DND-41 (cell line): ENCODE measurements around the gene PHF3.
A peak's percentile ranks its signal among the peaks of the same experiment; 100 is the strongest.

Source experiments
- CTCF ChIP-seq: IDR thresholded peaks from 2 replicates; pipeline ENCODE4 v1.5.1; 2012; ENCODE audit warnings: borderline replicate concordance, low read length, moderate library complexity, mild to moderate bottlenecking; ENCODE audit not compliant: poor library complexity, severe bottlenecking; ENCODE audit errors: extremely low read depth
- EZH2 ChIP-seq: IDR thresholded peaks from 3 replicates; pipeline ENCODE4 v1.6.1; 2012; ENCODE audit warnings: borderline replicate concordance, low read depth, mild to moderate bottlenecking, moderate library complexity, low read length, inconsistent platforms; ENCODE audit not compliant: severe bottlenecking

- peak; percentile 38 for TF ChIP-seq CTCF
- TF ChIP-seq EZH2 = no peak
Observed at GRCh38 chr6:63635588-63636517, at the start of gene PHF3.
